ENCODE data around the gene TRPM1.
A peak's percentile ranks its signal among the peaks of the same experiment; 100 is the strongest.

The TRPM1 gene

DNA sequence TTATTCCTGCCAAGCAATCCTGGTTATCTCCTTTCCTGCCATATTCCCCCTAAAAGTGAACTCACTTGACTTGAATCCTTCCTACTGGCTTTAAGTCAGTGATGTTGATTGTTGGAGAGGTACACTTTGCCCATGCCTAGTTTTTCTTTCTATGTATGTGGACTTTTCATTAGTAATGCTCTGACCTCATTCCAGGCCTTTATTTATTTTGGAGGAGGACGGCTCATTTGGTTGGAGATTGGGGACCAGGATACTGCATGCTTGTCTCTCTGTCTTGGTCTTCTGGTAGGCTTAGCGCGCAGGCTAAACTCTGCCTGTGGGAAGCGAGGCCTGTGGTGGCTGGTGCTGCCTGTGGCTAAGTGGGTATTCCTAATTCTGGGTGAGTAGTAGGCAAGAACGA lies 81.0 kb downstream of the TRPM1 start:
- no peak for DNase-seq (ENCODE audit: low read depth in 2 of 2)

GRCh38 chr15:31019986-31020385 lies 81.5 kb downstream of the TRPM1 start:
- no peak for DNase-seq (ENCODE audit: low read depth in 2 of 2)

DNA sequence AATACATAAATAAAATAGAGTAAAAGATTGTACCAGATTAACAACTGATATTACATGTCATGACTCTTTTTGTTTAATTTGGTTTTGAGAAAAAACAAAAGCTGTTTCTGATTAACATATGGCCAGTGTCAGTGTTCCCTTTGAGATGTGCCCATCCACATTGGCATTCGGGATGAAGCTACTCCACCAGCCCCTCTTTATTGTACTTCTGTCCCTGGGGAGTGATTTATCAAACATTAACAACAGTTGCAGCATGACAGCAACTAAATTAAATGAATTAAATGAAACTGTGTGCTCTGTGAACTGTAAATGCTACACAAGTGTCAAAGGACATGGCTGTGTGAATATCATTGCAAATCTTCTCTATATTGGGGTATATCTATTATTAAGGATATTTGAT lies 84.2 kb downstream of the TRPM1 start:
- no peak for DNase-seq (ENCODE audit: low read depth in 2 of 2)

DNA sequence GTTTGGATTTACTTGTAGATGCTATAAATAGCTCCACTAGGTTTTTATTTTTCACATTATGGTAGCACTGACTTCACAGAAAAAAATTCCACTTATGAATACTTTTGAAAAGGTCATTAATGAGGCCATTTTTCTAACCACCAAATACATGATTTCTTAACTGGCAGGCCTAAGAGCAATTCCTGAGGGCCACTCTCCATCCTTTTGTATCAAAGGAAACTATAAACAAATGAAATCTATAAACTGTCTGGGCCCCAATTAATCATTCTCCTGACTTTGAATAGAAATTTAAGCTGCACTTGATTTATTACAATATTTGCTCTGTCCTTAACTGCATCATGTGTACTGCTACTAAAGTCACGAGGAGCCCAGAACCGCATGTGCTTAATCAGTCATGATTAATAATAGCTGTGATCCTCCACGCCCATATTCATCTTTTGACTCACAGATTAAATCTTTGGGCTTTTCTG lies 85.0 kb downstream of the TRPM1 start:
- DNase-seq (ENCODE audit: low read depth in 2 of 2): no peak

DNA sequence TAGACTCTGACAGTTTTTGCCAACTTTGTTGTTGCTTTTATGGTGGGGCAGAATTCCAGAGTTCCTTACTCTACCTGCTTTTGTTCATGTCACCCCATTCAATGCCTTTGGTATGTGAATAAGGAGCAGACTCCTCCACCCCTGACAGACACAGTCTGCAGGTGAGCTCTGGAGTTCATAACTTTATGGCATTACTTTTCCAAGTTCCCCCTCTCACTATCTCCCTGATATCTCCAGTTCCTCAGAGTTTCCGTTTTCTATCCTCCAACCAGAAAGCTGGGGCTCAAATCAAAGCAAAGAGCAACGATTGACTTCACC lies 87.0 kb downstream of the TRPM1 start:
- no peak for DNase-seq (ENCODE audit: low read depth in 2 of 2)

GRCh38 chr15:31013863-31014607 lies 87.5 kb downstream of the TRPM1 start:
- no peak for DNase-seq (ENCODE audit: low read depth in 2 of 2)

GRCh38 chr15:31012455-31012854 lies 89.1 kb downstream of the TRPM1 start:
- no peak for DNase-seq (ENCODE audit: low read depth in 2 of 2)

DNA sequence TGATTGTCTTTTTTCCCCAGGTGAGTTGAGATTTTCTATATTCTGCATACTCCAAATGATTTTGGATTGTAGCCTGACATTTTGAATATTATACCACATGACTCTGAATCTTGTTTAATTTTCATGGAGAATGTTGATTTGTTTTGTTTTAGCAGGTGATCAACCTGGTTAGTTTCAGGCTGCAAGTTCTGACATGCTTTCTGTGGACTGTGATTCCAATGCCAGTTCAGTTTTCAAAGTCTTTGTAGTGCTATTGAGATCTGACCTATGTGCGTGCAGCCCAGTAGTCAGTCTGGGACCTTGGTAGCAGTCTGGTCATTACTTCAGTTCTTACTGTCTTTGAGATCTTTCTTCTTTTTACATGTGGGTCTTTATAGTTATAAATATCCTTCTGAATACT lies 91.5 kb downstream of the TRPM1 start:
- DNase-seq (ENCODE audit: low read depth in 2 of 2): no peak

DNA sequence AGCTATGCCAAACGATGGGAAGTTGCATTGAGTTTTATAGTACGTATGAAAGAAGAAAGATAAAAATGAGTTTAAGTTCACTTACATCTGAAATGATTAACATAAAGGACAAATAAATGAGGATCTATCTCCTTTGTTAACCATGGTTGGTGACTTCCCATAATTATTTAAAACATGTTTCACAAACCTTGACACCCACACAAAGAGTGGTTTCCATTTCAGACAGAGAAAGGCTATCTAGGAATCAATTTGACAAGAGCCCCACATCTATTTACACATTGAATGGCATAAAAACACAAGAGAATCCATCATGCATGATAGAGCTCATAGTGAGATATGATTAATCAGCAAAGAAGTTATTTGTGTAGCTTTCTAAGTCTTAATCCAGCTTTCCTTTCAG lies 95.9 kb downstream of the TRPM1 start:
- DNase-seq (ENCODE audit: low read depth in 2 of 2): no peak

GRCh38 chr15:31004220-31004733 lies 97.2 kb downstream of the TRPM1 start:
- DNase-seq (ENCODE audit: low read depth in 2 of 2): no peak

GRCh38 chr15:31001702-31002101 lies 99.8 kb downstream of the TRPM1 start:
- no peak for DNase-seq (ENCODE audit: low read depth in 2 of 2)

GRCh38 chr15:30999729-31000128 lies 101.8 kb downstream of the TRPM1 start:
- no peak for DNase-seq (ENCODE audit: low read depth in 2 of 2)

- DNase-seq (ENCODE audit: low read depth in 2 of 2): no peak
These were observed 104.3 kb downstream of the TRPM1 start for GRCh38 chr15:30997270-30997669.

GRCh38 chr15:30992249-30992864 lies 109.2 kb downstream of the TRPM1 start:
- DNase-seq (ENCODE audit: low read depth in 2 of 2): no peak

- peak; percentile 25 to 45 for DNase-seq (ENCODE audit: low read depth in 2 of 2)
These were observed 110.0 kb downstream of the TRPM1 start, which contains the start of gene MTMR10 for GRCh38 chr15:30991255-30992235. MTMR10 (minus strand) TSS chr15:30991628; CDS start chr15:30991506, 122 bp downstream.

GRCh38 chr15:30990446-30991254 lies 110.9 kb downstream of the TRPM1 start:
- DNase-seq (ENCODE audit: low read depth in 2 of 2): no peak

GRCh38 chr15:30990036-30990435 lies 111.5 kb downstream of the TRPM1 start:
- no peak for DNase-seq (ENCODE audit: low read depth in 2 of 2)

- DNase-seq (ENCODE audit: low read depth in 2 of 2): no peak
These were observed 116.4 kb downstream of the TRPM1 start for GRCh38 chr15:30985081-30985531.

DNA sequence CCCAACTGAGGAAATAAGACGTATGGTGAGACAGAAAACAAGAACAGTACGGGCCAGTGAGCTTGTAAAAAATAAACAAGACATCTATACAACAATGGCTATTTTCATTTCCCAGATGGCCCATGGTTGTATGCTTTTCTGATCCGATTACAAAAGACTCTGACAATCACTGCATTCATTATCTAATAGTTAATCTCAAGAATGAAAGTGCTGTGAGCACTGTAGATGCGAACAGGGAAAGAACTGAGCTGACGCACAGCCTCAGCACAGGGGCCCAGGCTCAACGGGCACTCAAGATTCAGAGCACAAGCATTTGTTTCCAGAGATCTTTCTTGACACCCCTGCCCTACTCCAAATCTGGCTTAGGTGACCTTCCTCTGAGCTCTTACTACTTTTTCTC lies 117.0 kb downstream of the TRPM1 start:
- DNase-seq (ENCODE audit: low read depth in 2 of 2): no peak

- no peak for DNase-seq (ENCODE audit: low read depth in 2 of 2)
These were observed 117.4 kb downstream of the TRPM1 start for GRCh38 chr15:30984118-30984517.

- no peak for DNase-seq (ENCODE audit: low read depth in 2 of 2)
These were observed 122.1 kb downstream of the TRPM1 start for GRCh38 chr15:30979457-30979856.

All from stimulated activated CD4-positive, alpha-beta T cell treated with anti-CD3 and anti-CD28 coated beads, Interleukin-1b, Interleukin-23, amount 100 ng/mL, for 1 hour (primary cell).